Heart left ventricle (tissue), 13 donors: Measurements from ENCODE around the gene CARS1.

Experiments used
- CTCF ChIP-seq, 12 donors: fragments of 200-600 bp; sonication (generic) in 4 of 12; IDR thresholded peaks; one replicate each; pipeline versions ENCODE4 v1.5.0 to v1.8.0; 2018 to 2022; ENCODE audit warnings: antibody characterized with exemption in 12 of 12, mild to moderate bottlenecking in 5 of 12
- POLR2A ChIP-seq, 2 donors: fragments of 450-650 bp; IDR thresholded peaks; one replicate each; pipeline ENCODE4 v1.6.1; 2017; ENCODE audit warnings: antibody characterized with exemption in 2 of 2, mild to moderate bottlenecking in 2 of 2, moderate library complexity in 2 of 2
- donor health status: ischemic (EF 13 %, LVEDD 7.1; RV severe dilation, severe dysfunction).
- donor health status: DM: no; HTN: yes; CAD: no.
- donor health status: DM: no; HTN: no; CAD: no.
- donor health status: ischemic (EF 25% LVEDD 6.9; RV normal size, moderate dysfunction).
- donor health status: ischemic (EF 25% LVEDD 5.7; RV mildly dilated, moderate dysfunction).
- donor health status: ischemic (EF 35%, LVEDD 5.7; RV mildly dilated, moderate dysfunction).
- donor health status: nonischemic (EF 11% LVEDD 7.7; RV severe dilation, severe dysfunction).
- donor health status: DM: yes; HTN: yes; CAD: no.
- donor health status: PGD.
- donor health status: ischemic (EF 29% LVEDD 5.4; RV normal size, mild dysfunction).
- donor health status: nonischemic (EF 23%, LVEDD 6.1; RV moderate dilation, normal function).

DNA sequence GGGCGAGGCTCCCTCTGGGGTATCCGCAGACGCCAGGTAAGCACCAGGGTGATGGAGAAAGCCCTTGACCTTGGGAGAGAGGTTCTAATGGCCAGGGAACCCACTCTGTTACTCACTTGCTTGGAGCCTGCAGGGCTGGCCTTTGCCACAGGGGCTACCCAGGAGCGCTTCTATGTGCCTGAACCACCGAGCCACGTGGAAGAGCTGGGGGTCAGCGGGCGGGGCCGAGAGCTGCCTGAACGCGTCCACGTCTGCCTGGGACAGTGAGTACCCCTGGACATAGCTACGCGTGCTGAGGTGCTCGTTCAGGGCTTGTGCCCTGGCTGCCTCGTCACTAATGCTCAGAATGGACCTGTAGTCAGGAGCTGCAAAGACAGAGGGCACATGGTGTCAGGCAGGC lies 9.6 kb downstream of the CARS1 start:
- TF ChIP-seq CTCF (IDR thresholded peaks at IDR 0.05) (no peak), POLR2A (IDR thresholded peaks at IDR 0.05) (no peak)
